ENCODE results near the gene LINC00305. TPM values are rescaled to one million over a fixed set of nuclear protein-coding genes. Genes with fewer than 3 reads are reported as not detected.

Gene LINC00305
- total and polyA plus RNA-seq, 2 donors (not counting 3 experiments of a cell fraction or from before 2014, with no cell fraction given): not detected

GRCh38 chr18:64165906-64166305 is 17.0 kb upstream of the LINC00305 start:
- FAIRE-seq (no peak), DNase-seq (ENCODE audit: low read depth, low spot score) (no peak)
- ChIA-PET POLR2A (no interaction called here), CTCF (interaction anchor here (1.0 kb wide), 1 partner anchor 14 kb away, joined by 3 read pairs; no protein-coding TSS in a partner anchor)
- Histone ChIP-seq H4K20me1 (replicated peaks; ENCODE audit: control insufficient read depth, extremely low read depth, insufficient read depth, low read length) (no peaks in the 10 kb centered on the region), H2AFZ (ENCODE audit: low read depth, low read length) (no peak overlapping the region), H3K9me1 (replicated peaks; ENCODE audit: control insufficient read depth, extremely low read depth, insufficient read depth, low read length) (no peaks in the 10 kb centered on the region), H3K27me3 (ENCODE audit: control insufficient read depth in 2 of 2, insufficient read depth in 2 of 2, low read length in 2 of 2) (no peaks in the 10 kb centered on the region), H3K27ac (ENCODE audit: insufficient read depth, low read depth, low read length) (no peak overlapping the region), H3K4me3 (replicated peaks in 1 of 3; ENCODE audit: insufficient read depth in 1 of 3, low read depth in 1 of 3, low read length in 3 of 3) (no peak overlapping the region), H3K4me1 (ENCODE audit: control insufficient read depth, extremely low read depth, insufficient read depth, low read length) (no peaks in the 10 kb centered on the region), H3K9me3 (replicated peaks; ENCODE audit: control insufficient read depth, insufficient read depth, low read length) (no peaks in the 10 kb centered on the region), H3K79me2 (ENCODE audit: control insufficient read depth, insufficient read depth, low read length) (no peaks in the 10 kb centered on the region), H3K9ac (replicated peaks; ENCODE audit: extremely low read depth, insufficient read depth, low read length) (no peak overlapping the region), H3K4me2 (ENCODE audit: insufficient read depth, low read length) (no peak overlapping the region), H3K36me3 (ENCODE audit: control insufficient read depth in 2 of 2, extremely low read depth in 1 of 2, insufficient read depth in 2 of 2, low read length in 2 of 2) (no peaks in the 10 kb centered on the region)
- dilution Hi-C loops (cut with MboI; ENCODE audit: extremely low pct_ligation_motif_present, low sequenced_read_pairs) (no loop called here), intact Hi-C loops (cut with micrococcal nuclease) (no loop called here)
- no TSS peak for BruUV-seq (replicated peaks)
- no peak for TF ChIP-seq MYC (IDR thresholded peaks at IDR 0.05; ENCODE audit: low read depth, low read length)
- TF ChIP-seq JUN (IDR thresholded peaks at IDR 0.05; ENCODE audit: borderline replicate concordance, insufficient read depth, insufficient read length, low read depth): no peak
- TF ChIP-seq FOS (IDR thresholded peaks at IDR 0.05; ENCODE audit: borderline replicate concordance, insufficient read depth, low read length): no peak
- TF ChIP-seq POLR2A (IDR thresholded peaks at IDR 0.05; ENCODE audit: low read depth, low read length): no peak
- TF ChIP-seq POLR2AphosphoS5 (IDR thresholded peaks at IDR 0.05; ENCODE audit: insufficient read depth, low read depth, low read length): no peak
- TF ChIP-seq, protein P1, sequence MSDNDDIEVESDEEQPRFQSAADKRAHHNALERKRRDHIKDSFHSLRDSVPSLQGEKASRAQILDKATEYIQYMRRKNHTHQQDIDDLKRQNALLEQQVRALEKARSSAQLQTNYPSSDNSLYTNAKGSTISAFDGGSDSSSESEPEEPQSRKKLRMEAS (IDR thresholded peaks at IDR 0.05; ENCODE audit: insufficient read depth, insufficient read length): no peak
- TF ChIP-seq EZH2 (IDR thresholded peaks at IDR 0.05; ENCODE audit: borderline replicate concordance, low read depth, low read length, severe bottlenecking): no peak
- TF ChIP-seq CTCF (IDR thresholded peaks at IDR 0.05; ENCODE audit: extremely low read depth in 1 of 2, insufficient read depth in 1 of 2, low read depth in 1 of 2, low read length in 2 of 2): no peak
- no peak for TF ChIP-seq GATA2 (IDR thresholded peaks at IDR 0.05; ENCODE audit: insufficient read depth, insufficient read length, low read depth, low read length)

All from endothelial cell of umbilical vein (primary cell).